ENCODE results near the gene CDO1. TPM values are rescaled to one million over a fixed set of nuclear protein-coding genes. Genes with fewer than 3 reads are reported as not detected.

CDO1 gene
- total and polyA plus RNA-seq, 8 donors = 1.0 to 8.6 (median 3.9) TPM; not detected in 4

DNA sequence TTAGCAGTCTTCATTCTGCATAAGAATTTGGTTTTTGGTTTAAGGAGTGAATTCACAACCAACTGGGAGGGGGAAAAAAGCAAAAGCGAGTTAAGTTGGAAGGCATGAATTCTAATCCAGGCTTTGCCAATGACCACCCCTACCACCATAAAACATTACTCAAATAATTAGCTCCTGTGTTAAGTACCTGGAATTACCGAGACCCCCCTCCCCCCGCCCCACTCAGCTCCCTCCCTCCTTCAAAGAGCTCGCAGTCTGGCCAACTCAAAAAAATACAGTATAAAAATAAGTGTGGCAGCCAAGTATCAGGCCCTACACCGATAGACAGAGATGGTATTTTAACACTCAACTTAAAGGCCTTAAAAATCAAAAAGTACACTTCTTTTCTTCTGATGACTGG is 24.4 kb upstream of the CDO1 start:
- peak overlapping the region; percentile 65 to 94 (median 87) for H3K4me3 ChIP-seq
- TF ChIP-seq EP300 (IDR thresholded peaks at IDR 0.05) = no peak
- TF ChIP-seq CTCF (IDR thresholded peaks at IDR 0.05) = no peak
- TF ChIP-seq POLR2A (IDR thresholded peaks at IDR 0.05) = no peak
- no peak for TF ChIP-seq POLR2AphosphoS5 (IDR thresholded peaks at IDR 0.05)
- H3K27ac ChIP-seq = peak overlapping the region; percentile 88 to 97 (median 95)
- peaks cover 34 to 75% (median 63%) of the 10 kb centered on the region in 4 donors for H3K4me1 ChIP-seq
- DNase-seq = peak in 1 of 2 donors; percentile 6
- 1 to 2% (median 1%) methylated on average over 5 of the region's 5 CpGs for WGBS, 5 donors
- intact Hi-C loops (cut with DNase I; ENCODE audit: low total_unique reads) = no loop called here
- H3K9me3 ChIP-seq = no peaks in the 10 kb centered on the region
- no peaks in the 10 kb centered on the region for H3K27me3 ChIP-seq
- peaks cover 11 to 19% (median 17%) of the 10 kb centered on the region in 4 donors for H3K36me3 ChIP-seq

GRCh38 chr5:115838885-115839518 is 22.5 kb upstream of the CDO1 start:
- peak overlapping the region in 2 of 5 donors; percentile 26 to 34 for H3K27ac ChIP-seq

DNA sequence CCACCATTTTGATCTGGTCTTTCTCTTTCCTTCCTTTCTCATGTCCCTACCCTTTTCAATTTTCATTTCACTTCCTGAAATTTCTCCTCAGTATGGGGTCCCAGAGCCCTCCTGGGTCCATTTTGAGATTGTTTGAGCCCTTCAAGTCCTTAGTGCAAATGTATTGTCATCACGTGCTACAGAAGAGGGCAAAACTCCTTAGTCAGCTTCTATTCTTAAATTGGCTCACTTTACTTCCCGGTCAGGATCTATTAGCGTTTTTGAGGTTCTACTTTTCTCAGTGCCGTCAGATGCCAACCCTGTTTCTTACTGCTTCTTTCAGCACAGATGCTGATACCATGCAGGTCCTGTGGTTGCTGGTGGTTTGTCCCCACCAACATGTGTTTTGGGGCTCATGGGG is 19.0 kb upstream of the CDO1 start:
- DNase-seq = no peak
- Histone ChIP-seq H3K4me3 (no peak overlapping the region), H3K27me3 (no peaks in the 10 kb centered on the region), H3K9me3 (no peaks in the 10 kb centered on the region), H3K27ac (no peak overlapping the region), H3K36me3 (peaks cover 11 to 69% (median 55%) of the 10 kb centered on the region in 4 donors), H3K4me1 (peaks cover 14 to 48% (median 34%) of the 10 kb centered on the region in 4 donors)
- intact Hi-C loops (cut with DNase I; ENCODE audit: low total_unique reads) = no loop called here
- TF ChIP-seq POLR2A (IDR thresholded peaks at IDR 0.05) (no peak), POLR2AphosphoS5 (IDR thresholded peaks at IDR 0.05) (no peak), EP300 (IDR thresholded peaks at IDR 0.05) (no peak)
- WGBS, 5 donors = 88 to 95% (median 91%) methylated on average over 4 of the region's 4 CpGs

More at GRCh38 chr5:115838885-115839518, 22.5 kb upstream of the CDO1 start:
- 31 to 43% (median 35%) methylated on average over 10 of the region's 10 CpGs for WGBS, 5 donors
- DNase-seq = peak in 1 of 2 donors; percentile 71
- TF ChIP-seq POLR2A (IDR thresholded peaks at IDR 0.05) (no peak), CTCF (IDR thresholded peaks at IDR 0.05) (peak in 4 of 7 experiments; percentile 36 to 52 (median 42))
- intact Hi-C loops (cut with DNase I; ENCODE audit: low total_unique reads) = no loop called here
- Histone ChIP-seq H3K36me3 (peaks cover 11 to 38% (median 35%) of the 10 kb centered on the region in 4 donors), H3K4me1 (peaks cover 25 to 56% (median 46%) of the 10 kb centered on the region in 4 donors), H3K4me3 (peak overlapping the region in 2 of 4 donors; percentile 87 to 94), H3K9me3 (no peaks in the 10 kb centered on the region), H3K27me3 (no peaks in the 10 kb centered on the region)

GRCh38 chr5:115831163-115831768 is 14.8 kb upstream of the CDO1 start:
- DNase-seq = peak in 1 of 2 donors; percentile 70
- Histone ChIP-seq H3K4me3 (no peak overlapping the region), H3K9me3 (peaks cover 0 to 2% (median 0%) of the 10 kb centered on the region in 4 donors), H3K27me3 (no peaks in the 10 kb centered on the region), H3K4me1 (peaks cover 0 to 11% (median 4%) of the 10 kb centered on the region in 4 donors), H3K36me3 (peaks cover 6 to 80% (median 67%) of the 10 kb centered on the region in 4 donors), H3K27ac (no peak overlapping the region)
- intact Hi-C loops (cut with DNase I; ENCODE audit: low total_unique reads) = no loop called here
- no peak for TF ChIP-seq EP300 (IDR thresholded peaks at IDR 0.05)
- TF ChIP-seq POLR2A (IDR thresholded peaks at IDR 0.05) = no peak
- TF ChIP-seq CTCF (IDR thresholded peaks at IDR 0.05) = peak in 5 of 7 experiments; percentile 45 to 73 (median 60)
- TF ChIP-seq POLR2AphosphoS5 (IDR thresholded peaks at IDR 0.05) = peak in 1 of 3 donors; percentile 29
- WGBS, 5 donors = 45 to 55% (median 52%) methylated on average over 2 of the region's 2 CpGs

Measured in stomach (tissue), 9 donors.